ENCODE results near the gene CKAP4. TPM values are rescaled to one million over a fixed set of nuclear protein-coding genes. Genes with fewer than 3 reads are reported as not detected.
"Not testable (repeated sequence)": the region's sequence is repeated elsewhere in the genome, so short reads cannot be mapped to it uniquely, and the experiment has no call there.

Gene CKAP4
- total RNA-seq, 1 experiment from 2014 or later = 101 TPM

- BruUV-seq (replicated peaks) = TSS peak; percentile 88
Measured at GRCh38 chr12:106288494-106289195, 40.8 kb upstream of the CKAP4 start.

GRCh38 chr12:106288101-106288493 lies 40.3 kb upstream of the CKAP4 start:
- CTCF ChIA-PET = interaction anchor here (1.8 kb wide), 1 partner anchor 62 kb away, joined by 5 read pairs; no protein-coding TSS in a partner anchor
- Mint-ChIP-seq H3K27ac (ENCODE audit: low read depth, unreplicated experiment) (peak overlapping the region; percentile 95), H3K9me3 (ENCODE audit: unreplicated experiment) (no peaks in the 10 kb centered on the region), H3K4me3 (ENCODE audit: unreplicated experiment) (no peak overlapping the region), H3K36me3 (ENCODE audit: insufficient read depth, unreplicated experiment) (no peaks in the 10 kb centered on the region), H3K27me3 (ENCODE audit: insufficient read depth, unreplicated experiment) (no peaks in the 10 kb centered on the region), H3K4me1 (ENCODE audit: insufficient read depth, unreplicated experiment) (peaks cover 22% of the 10 kb centered on the region)
- BruUV-seq (replicated peaks) = TSS peak; percentile 96
- TF ChIP-seq CTCF (IDR thresholded peaks at IDR 0.05; ENCODE audit: unreplicated experiment) = no peak
- intact Hi-C loops (cut with micrococcal nuclease) = loop anchor here (1.0 kb wide), 3 partner anchors 15 to 55 kb away; no protein-coding TSS in a partner anchor
- DNase-seq (ENCODE audit: unreplicated experiment) = no peak
- POLR2A ChIA-PET = interaction anchor here (0.8 to 1.0 kb wide), 2 partner anchors 58 to 61 kb away, joined by 3 to 7 read pairs; no protein-coding TSS in a partner anchor

More at GRCh38 chr12:106288494-106289195, 40.8 kb upstream of the CKAP4 start:
- Mint-ChIP-seq H3K4me1 (ENCODE audit: insufficient read depth, unreplicated experiment) (peaks cover 22% of the 10 kb centered on the region), H3K27me3 (ENCODE audit: insufficient read depth, unreplicated experiment) (no peaks in the 10 kb centered on the region), H3K9me3 (ENCODE audit: unreplicated experiment) (no peaks in the 10 kb centered on the region), H3K27ac (ENCODE audit: low read depth, unreplicated experiment) (peak overlapping the region; percentile 95), H3K4me3 (ENCODE audit: unreplicated experiment) (peak overlapping the region; percentile 21), H3K36me3 (ENCODE audit: insufficient read depth, unreplicated experiment) (no peaks in the 10 kb centered on the region)
- CTCF ChIA-PET = interaction anchor here (0.5 to 2.5 kb wide), 7 partner anchors 13 to 155 kb away, joined by 3 to 14 read pairs (median 3); partner anchors contain the start of gene TCP11L2
- POLR2A ChIA-PET = interaction anchor here (0.8 to 6.0 kb wide), 9 partner anchors 9 to 155 kb away, joined by 3 to 52 read pairs (median 3); partner anchors contain the start of gene TCP11L2
- DNase-seq (ENCODE audit: unreplicated experiment) = peak; percentile 94
- TF ChIP-seq CTCF (IDR thresholded peaks at IDR 0.05; ENCODE audit: unreplicated experiment) = no peak
- intact Hi-C loops (cut with micrococcal nuclease) = loop anchor here (1.0 kb wide), 3 partner anchors 15 to 55 kb away; no protein-coding TSS in a partner anchor

GRCh38 chr12:106287364-106287763 lies 39.5 kb upstream of the CKAP4 start:
- BruUV-seq (replicated peaks) = no TSS peak
- Mint-ChIP-seq H3K27me3 (ENCODE audit: insufficient read depth, unreplicated experiment) (no peaks in the 10 kb centered on the region), H3K4me1 (ENCODE audit: insufficient read depth, unreplicated experiment) (peaks cover 30% of the 10 kb centered on the region), H3K36me3 (ENCODE audit: insufficient read depth, unreplicated experiment) (no peaks in the 10 kb centered on the region), H3K4me3 (ENCODE audit: unreplicated experiment) (no peak overlapping the region), H3K9me3 (ENCODE audit: unreplicated experiment) (peaks cover 4% of the 10 kb centered on the region), H3K27ac (ENCODE audit: low read depth, unreplicated experiment) (peak overlapping the region; percentile 95)
- DNase-seq (ENCODE audit: unreplicated experiment) = no peak
- no peak for TF ChIP-seq CTCF (IDR thresholded peaks at IDR 0.05; ENCODE audit: unreplicated experiment)
- CTCF ChIA-PET = no interaction called here
- POLR2A ChIA-PET = interaction anchor here (0.8 to 1.0 kb wide), 2 partner anchors 58 to 60 kb away, joined by 3 to 7 read pairs; no protein-coding TSS in a partner anchor
- intact Hi-C loops (cut with micrococcal nuclease) = no loop called here

- DNase-seq (ENCODE audit: unreplicated experiment); BruUV-seq (replicated peaks); H3K27me3 Mint-ChIP-seq (ENCODE audit: insufficient read depth, unreplicated experiment); intact Hi-C loops (cut with micrococcal nuclease); H3K4me3 Mint-ChIP-seq (ENCODE audit: unreplicated experiment); H3K36me3 Mint-ChIP-seq (ENCODE audit: insufficient read depth, unreplicated experiment): not testable (repeated sequence)
- Mint-ChIP-seq H3K4me1 (ENCODE audit: insufficient read depth, unreplicated experiment) (peaks cover 33% of the 10 kb centered on the region), H3K27ac (ENCODE audit: low read depth, unreplicated experiment) (peak overlapping the region; percentile 95), H3K9me3 (ENCODE audit: unreplicated experiment) (peaks cover 11% of the 10 kb centered on the region)
- ChIA-PET POLR2A (interaction anchor here (0.7 kb wide), 1 partner anchor 40 kb away, joined by 3 read pairs; no protein-coding TSS in a partner anchor), CTCF (interaction anchor here (5.3 kb wide), 1 partner anchor 59 kb away, joined by 76 read pairs; no protein-coding TSS in a partner anchor)
Measured at GRCh38 chr12:106286576-106287162, 38.8 kb upstream of the CKAP4 start.
